Upper lobe of left lung (tissue), 4 donors: ENCODE data around the gene SPTBN1.

Experiments
- CTCF ChIP-seq, 6 experiments: fragments of 450-650 bp in 4 of 6; fragments of 200-600 bp in 2 of 6; sonication (generic) in 2 of 6; IDR thresholded peaks; one replicate each; pipeline ENCODE4 v1.5.1; 2016 to 2019; ENCODE audit warnings: antibody characterized with exemption in 6 of 6
- EP300 ChIP-seq, 4 donors: sonication (generic); formaldehyde crosslinking; IDR thresholded peaks; one replicate each; pipeline ENCODE4 v1.5.1; 2017; ENCODE audit warnings: antibody characterized with exemption in 4 of 4, control low read depth in 2 of 4
- POLR2A ChIP-seq, 4 donors: fragments of 450-650 bp; IDR thresholded peaks; one replicate each; pipeline ENCODE4 v1.5.1; 2016 to 2017; ENCODE audit warnings: antibody characterized with exemption in 4 of 4, mild to moderate bottlenecking in 2 of 4
- POLR2AphosphoS5 ChIP-seq, 2 donors: sonication (generic); formaldehyde crosslinking; IDR thresholded peaks; one replicate each; pipeline ENCODE4 v1.5.1; 2017; ENCODE audit warnings: antibody characterized with exemption in 2 of 2

GRCh38 chr2:54490863-54491262, 34.7 kb downstream of the SPTBN1 start:
- TF ChIP-seq EP300 (IDR thresholded peaks at IDR 0.05), result no peak
- no peak for TF ChIP-seq CTCF (IDR thresholded peaks at IDR 0.05)
- no peak for TF ChIP-seq POLR2A (IDR thresholded peaks at IDR 0.05)
- no peak for TF ChIP-seq POLR2AphosphoS5 (IDR thresholded peaks at IDR 0.05)
